HepG2 (cell line): ENCODE results near the gene SRGAP3. TPM values are rescaled to one million over a fixed set of nuclear protein-coding genes. Genes with fewer than 3 reads are reported as not detected.

Experiments used
- ATAC-seq: fragments of 200-7000 bp; cut with Tn5 transposase; 3 replicates; pipeline ENCODE4 v1.9.1; 2020; ENCODE audit warnings: mild to moderate bottlenecking, moderate library complexity
- BruUV-seq: library from RNA; stranded (reverse); fragments of 400-500 nt; replicated peaks from 2 replicates; lab custom pipeline; 2021; lab: Mats Ljungman, UMichigan
- CTCF ChIA-PET: fragments of 300-600 bp; formaldehyde crosslinking; extraction: SDS; loops from one replicate; lab custom pipeline; 2021; ENCODE audit warnings: low total read pairs, inconsistent platforms, low intra/inter-chr PET ratio; lab: Yijun Ruan, JAX
- POLR2A ChIA-PET: fragments of 350-600 bp; sonication (Branson Sonifier 250); formaldehyde crosslinking; loops from one replicate; lab custom pipeline; 2020; ENCODE audit warnings: antibody characterized with exemption, inconsistent platforms; lab: Yijun Ruan, JAX
- DNase-seq: peaks from one replicate; pipeline ENCODE4 v3.0.0-alpha.2; 2015; ENCODE audit warnings: low spot score
- FAIRE-seq: peaks from 3 replicates; lab custom pipeline; 2011; peaks lifted over from hg19 to GRCh38; lab: Jason Lieb, UNC
- H2AFZ ChIP-seq: one replicate; pipeline ENCODE4 v1.6.1; 2011; ENCODE audit warnings: low read length, inconsistent platforms
- H3K27ac ChIP-seq: fragments of 300-600 bp; 3 replicates; pipeline ENCODE4 v1.8.0; 2011; ENCODE audit warnings: mixed run types, mild to moderate bottlenecking, mixed read lengths, low read length, inconsistent platforms; ENCODE audit not compliant: insufficient read depth; ENCODE audit errors: extremely low read length
- H3K27me3 ChIP-seq, 2 experiments: fragments of 200-600 bp in 1 of 2; 2 replicates in 1 of 2; 3 replicates in 1 of 2; pipeline versions ENCODE4 v1.6.0 to v1.8.0; 2011; ENCODE audit warnings: low read length in 2 of 2, mild to moderate bottlenecking in 2 of 2, moderate library complexity in 2 of 2, inconsistent platforms in 1 of 2; ENCODE audit not compliant: insufficient read depth in 2 of 2, control insufficient read depth in 1 of 2
- H3K36me3 ChIP-seq, 2 experiments: fragments of 200-600 bp in 1 of 2; replicated peaks in 1 of 2; 2 replicates in 1 of 2; 3 replicates in 1 of 2; pipeline versions ENCODE4 v1.5.1 to v1.8.0; 2011; ENCODE audit warnings: low read length in 2 of 2, inconsistent platforms in 1 of 2; ENCODE audit not compliant: insufficient read depth in 2 of 2, control insufficient read depth in 1 of 2
- H3K4me1 ChIP-seq: 2 replicates; pipeline ENCODE4 v1.5.1; 2012; ENCODE audit warnings: low read length, inconsistent platforms; ENCODE audit not compliant: insufficient read depth
- H3K4me2 ChIP-seq: 2 replicates; pipeline ENCODE4 v1.6.0; 2011; ENCODE audit warnings: low read depth, low read length, inconsistent platforms
- H3K4me3 ChIP-seq, 3 experiments: fragments of 200-600 bp in 1 of 3; sonication (generic), shearing (Covaris generic) in 1 of 3; replicated peaks in 1 of 3; 2 replicates each; pipeline ENCODE4 v1.5.1; 2011 to 2016; ENCODE audit warnings: low read length in 3 of 3, inconsistent platforms in 2 of 3, low read depth in 2 of 3, mild to moderate bottlenecking in 2 of 3, control low read depth in 1 of 3, mixed read lengths in 1 of 3; ENCODE audit not compliant: insufficient read depth in 1 of 3
- H3K79me2 ChIP-seq: one replicate; pipeline ENCODE4 v1.6.1; 2011; ENCODE audit warnings: low read length, inconsistent platforms; ENCODE audit not compliant: insufficient read depth
- H3K9ac ChIP-seq: 2 replicates; pipeline ENCODE4 v1.6.0; 2011; ENCODE audit warnings: mild to moderate bottlenecking, low read depth, low read length, inconsistent platforms; ENCODE audit not compliant: insufficient read depth
- H3K9me3 ChIP-seq: 2 replicates; pipeline ENCODE4 v1.5.1; 2012; ENCODE audit warnings: mild to moderate bottlenecking, low read length
- H4K20me1 ChIP-seq: 2 replicates; pipeline ENCODE4 v1.6.0; 2011; ENCODE audit warnings: inconsistent platforms, mild to moderate bottlenecking, low read length, moderate library complexity; ENCODE audit not compliant: insufficient read depth
- NCOR1 ChIP-seq: fragments of 200-600 bp; sonication (generic); IDR thresholded peaks from 2 replicates; pipeline ENCODE4 v1.7.0; 2017; ENCODE audit warnings: antibody characterized with exemption, low read length, borderline replicate concordance
- ZNF281 ChIP-seq: sonication (generic); formaldehyde crosslinking; IDR thresholded peaks from 2 replicates; pipeline ENCODE4 v1.4.0; 2020; ENCODE audit warnings: missing genetic modification reagents, borderline replicate concordance
- ZNF878 ChIP-seq: sonication (generic); formaldehyde crosslinking; IDR thresholded peaks from 2 replicates; pipeline ENCODE4 v1.8.1; 2023; ENCODE audit warnings: mild to moderate bottlenecking, missing genetic modification reagents, moderate library complexity
- WGBS: methylation state at CpG from one replicate; pipeline ENCODE4 v1.1.6; 2017; ENCODE audit warnings: low lambda C conversion rate; 5-methylcytosine and 5-hydroxymethylcytosine counted together
- in situ Hi-C: cut with HindIII; loops from 2 replicates; pipeline ENCODE4 v1.10.0; 2017; ENCODE audit warnings: low pct_unique_long_range_greater_than_20kb; ENCODE audit not compliant: extremely low pct_ligation_motif_present
- intact Hi-C: fragments of 100-400 bp; cut with micrococcal nuclease; formaldehyde crosslinking; loops from one replicate; pipeline ENCODE4 v1.10.0; 2022; ENCODE audit not compliant: unreplicated experiment
- polyA plus RNA-seq, 8 experiments: library from polyadenylated mRNA; depleted of rRNA in 3 of 8; stranded (reverse) in 7 of 8; unstranded in 1 of 8; fragments of >200 nt; fragmentation: Illumina TruSeq in 4 of 8; extraction: Trizol in 4 of 8; gene quantifications; 2 replicates each; pipeline versions ENCODE4 v1.2.1 to v1.2.3, GENCODE V29; 2011 to 2016; ENCODE audit warnings: low read depth in 4 of 8, missing spikeins in 1 of 8, mixed read lengths in 1 of 8; ENCODE audit not compliant: insufficient read depth in 1 of 8
- total RNA-seq, 5 experiments: library from RNA; depleted of rRNA; stranded (reverse); fragments of >200 nt; fragmentation: Illumina TruSeq; extraction: Trizol; gene quantifications; 2 replicates each; pipeline ENCODE4 v1.2.3, GENCODE V29; 2016; ENCODE audit warnings: low read depth in 1 of 5

The SRGAP3 gene
- total and polyA plus RNA-seq, 2 of the 13 experiments (the other 11 are each of a cell fraction or from before 2014, with no cell fraction given): 1.2 to 1.4 TPM

GRCh38 chr3:9155028-9155427, 94.4 kb downstream of the SRGAP3 start (continued):
- TF ChIP-seq ZNF281: no peak
- no peak for TF ChIP-seq NCOR1

GRCh38 chr3:9153904-9154619, 95.4 kb downstream of the SRGAP3 start:
- peaks cover 0 to 2% of the 10 kb centered on the region in 2 experiments; a peak in 1 of 5 replicates for H3K27me3 ChIP-seq
- no peak overlapping the region for H2AFZ ChIP-seq
- H3K79me2 ChIP-seq: no peaks in the 10 kb centered on the region
- ATAC-seq: no peak
- no peak overlapping the region for H3K4me3 ChIP-seq
- no peak for DNase-seq
- H3K27ac ChIP-seq: no peak overlapping the region
- H3K36me3 ChIP-seq: no peaks in the 10 kb centered on the region
- TF ChIP-seq ZNF878: no peak
- POLR2A ChIA-PET: no interaction called here
- in situ Hi-C loops (no loop called here), intact Hi-C loops (no loop called here)
- H3K4me2 ChIP-seq: no peak overlapping the region
- no peaks in the 10 kb centered on the region for H4K20me1 ChIP-seq
- CTCF ChIA-PET: no interaction called here
- FAIRE-seq: no peak
- no peak overlapping the region for H3K9ac ChIP-seq
- no peaks in the 10 kb centered on the region; the same call in 1 of the 2 replicates for H3K4me1 ChIP-seq
- H3K9me3 ChIP-seq: no peaks in the 10 kb centered on the region
- BruUV-seq: no TSS peak
- WGBS: 49% methylated on average over 14 of the region's 14 CpGs
